Measurements from ENCODE around the gene DDIT4. TPM values are rescaled to one million over a fixed set of nuclear protein-coding genes. Genes with fewer than 3 reads are reported as not detected.

Gene DDIT4
- total and polyA plus RNA-seq, 2 of the 4 experiments (the other 2 are of a cell fraction) = 59.6 to 108 TPM

- WGBS, 2 experiments (ENCODE audit: extremely low coverage in 2 of 2, insufficient read length in 1 of 2) = no CpG with 5 or more reads among the region's 6 CpGs
- CTCF ChIA-PET = no interaction called here
- BruUV-seq (replicated peaks) = no TSS peak
Observed at GRCh38 chr10:72234560-72235095, 39.1 kb upstream of the DDIT4 start.

More at GRCh38 chr10:72234560-72235095, 39.1 kb upstream of the DDIT4 start:
- H3K4me2 ChIP-seq (ENCODE audit: low read depth, low read length) = no peak overlapping the region
- no peak overlapping the region for H4K91ac ChIP-seq (ENCODE audit: insufficient read depth, low read depth, low read length)
- no peak overlapping the region for H2BK5ac ChIP-seq (ENCODE audit: low read depth, low read length, poor library complexity, severe bottlenecking)
- no peak overlapping the region for H3K27ac ChIP-seq (ENCODE audit: insufficient read depth, low read length)
- H2AK9ac ChIP-seq (replicated peaks; ENCODE audit: low read depth, low read length, poor library complexity) = no peak overlapping the region
- no peak overlapping the region for H4K5ac ChIP-seq (ENCODE audit: low read depth, low read length)
- intact Hi-C loops (cut with micrococcal nuclease) = no loop called here
- H3K23ac ChIP-seq (ENCODE audit: low read depth, low read length) = no peak overlapping the region
- H3K14ac ChIP-seq (replicated peaks; ENCODE audit: low read depth, low read length) = no peak overlapping the region
- H4K8ac ChIP-seq (ENCODE audit: low read depth in 2 of 2, low read length in 2 of 2) = no peak overlapping the region
- no peaks in the 10 kb centered on the region for H3K9me3 ChIP-seq (ENCODE audit: control insufficient read depth, insufficient read depth, low read length)
- no peak overlapping the region for H3K4me3 ChIP-seq (ENCODE audit: insufficient read depth, low read depth, low read length)
- no peak for TF ChIP-seq RCOR1 (IDR thresholded peaks at IDR 0.05; ENCODE audit: insufficient replicate concordance, low read length)
- no peak for TF ChIP-seq CHD1 (IDR thresholded peaks at IDR 0.05; ENCODE audit: low read depth, low read length)
- no peak for TF ChIP-seq ELK1 (IDR thresholded peaks at IDR 0.05; ENCODE audit: borderline replicate concordance, low read depth, low read length)
- TF ChIP-seq FOS (IDR thresholded peaks at IDR 0.05; ENCODE audit: low read depth, low read length) = no peak
- TF ChIP-seq SMC3 (IDR thresholded peaks at IDR 0.05; ENCODE audit: low read depth, low read length) = no peak
- TF ChIP-seq, protein P1, sequence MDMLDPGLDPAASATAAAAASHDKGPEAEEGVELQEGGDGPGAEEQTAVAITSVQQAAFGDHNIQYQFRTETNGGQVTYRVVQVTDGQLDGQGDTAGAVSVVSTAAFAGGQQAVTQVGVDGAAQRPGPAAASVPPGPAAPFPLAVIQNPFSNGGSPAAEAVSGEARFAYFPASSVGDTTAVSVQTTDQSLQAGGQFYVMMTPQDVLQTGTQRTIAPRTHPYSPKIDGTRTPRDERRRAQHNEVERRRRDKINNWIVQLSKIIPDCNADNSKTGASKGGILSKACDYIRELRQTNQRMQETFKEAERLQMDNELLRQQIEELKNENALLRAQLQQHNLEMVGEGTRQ (IDR thresholded peaks at IDR 0.05; ENCODE audit: low read depth, low read length) = no peak
- TF ChIP-seq MAFK (IDR thresholded peaks at IDR 0.05; ENCODE audit: low read depth, low read length) = no peak
- TF ChIP-seq CTCF (conservative IDR thresholded peaks at IDR 0.05; ENCODE audit: low read depth, low read length) = no peak
- TF ChIP-seq RAD21 (IDR thresholded peaks at IDR 0.05; ENCODE audit: low read length) = no peak
- in situ Hi-C loops (cut with MboI; ENCODE audit: low sequenced_read_pairs) = no loop called here
- no peak overlapping the region for H2AFZ ChIP-seq (replicated peaks; ENCODE audit: low read length, poor library complexity)
- H2BK120ac ChIP-seq (ENCODE audit: low read depth, low read length) = no peak overlapping the region
- H3K18ac ChIP-seq (ENCODE audit: low read depth, low read length) = no peak overlapping the region
- H3K36me3 ChIP-seq (ENCODE audit: control insufficient read depth, insufficient read depth, low read length) = peaks cover 18% of the 10 kb centered on the region
- H2BK20ac ChIP-seq (ENCODE audit: low read depth, low read length) = no peak overlapping the region
- H2BK15ac ChIP-seq (ENCODE audit: low read depth, low read length) = no peak overlapping the region
- no peaks in the 10 kb centered on the region for H3K27me3 ChIP-seq (ENCODE audit: control insufficient read depth, insufficient read depth, low read length)
- peaks cover 2% of the 10 kb centered on the region; the same call in 1 of the 2 replicates for H3K4me1 ChIP-seq (ENCODE audit: control insufficient read depth, insufficient read depth, low read length)
- H3K4ac ChIP-seq (ENCODE audit: low read depth, low read length) = no peak overlapping the region
- H3K56ac ChIP-seq (ENCODE audit: extremely low read depth, insufficient read depth, low read length) = no peak overlapping the region
- H4K20me1 ChIP-seq (ENCODE audit: insufficient read depth, low read length) = no peaks in the 10 kb centered on the region
- H3K9ac ChIP-seq (ENCODE audit: low read depth, low read length) = no peak overlapping the region
- DNase-seq (no peak), ATAC-seq (ENCODE audit: low read depth) (no peak)
- H3K79me1 ChIP-seq (ENCODE audit: low read depth in 1 of 2, low read length in 2 of 2) = peaks cover 3 to 4% of the 10 kb centered on the region in 2 experiments; a peak in 3 of 4 replicates
- H3K9me1 ChIP-seq (ENCODE audit: insufficient read depth, low read length) = peaks cover 6% of the 10 kb centered on the region; the same call in 1 of the 2 replicates
- POLR2A ChIA-PET (ENCODE audit: unreplicated experiment) = no interaction called here
- dilution Hi-C loops (cut with HindIII; ENCODE audit: low sequenced_read_pairs, unreplicated experiment) = no loop called here
- H2AK5ac ChIP-seq (ENCODE audit: low read depth, low read length) = no peak overlapping the region
